Testis (tissue), 3 donors: ENCODE measurements around the gene ESYT2. TPM values are rescaled to one million over a fixed set of nuclear protein-coding genes. Genes with fewer than 3 reads are reported as not detected.

Source experiments
- DNase-seq: peaks from one replicate; pipeline ENCODE4 v3.0.0-alpha.2; 2019
- H3K27ac ChIP-seq, 2 donors: fragments of 200-600 bp; sonication (generic); one replicate each; pipeline ENCODE4 v1.5.1; 2019
- H3K27me3 ChIP-seq: fragments of 200-600 bp; sonication (generic); one replicate; pipeline ENCODE4 v1.5.1; 2019
- H3K36me3 ChIP-seq: fragments of 200-600 bp; sonication (generic); one replicate; pipeline ENCODE4 v1.5.1; 2017; ENCODE audit warnings: low read depth; ENCODE audit errors: missing control alignments
- H3K4me1 ChIP-seq: fragments of 200-600 bp; sonication (generic); one replicate; pipeline ENCODE4 v1.5.1; 2019
- H3K4me3 ChIP-seq, 2 donors: fragments of 200-600 bp; sonication (generic); one replicate each; pipeline ENCODE4 v1.5.1; 2017 to 2019
- H3K9me3 ChIP-seq: fragments of 200-600 bp; sonication (generic); one replicate; pipeline ENCODE4 v1.5.1; 2017
- POLR2A ChIP-seq: fragments of 450-650 bp; IDR thresholded peaks from one replicate; pipeline ENCODE4 v1.6.1; 2017; ENCODE audit warnings: antibody characterized with exemption, mild to moderate bottlenecking, moderate library complexity
- WGBS, 2 donors: methylation state at CpG; one replicate each; pipeline ENCODE4 v1.1.5; 2018; 5-methylcytosine and 5-hydroxymethylcytosine counted together
- intact Hi-C: fragments of 100-400 bp; cut with DNase I; formaldehyde crosslinking; loops from one replicate; pipeline ENCODE4 v1.15.1; 2023; ENCODE audit warnings: low total_unique reads
- polyA plus RNA-seq: library from polyadenylated mRNA; stranded (reverse); fragments of 350-450 nt; fragmentation: Illumina TruSeq; extraction: RNeasy Lipid Tissue Mini Kit (QIAGEN cat#74804); gene quantifications from one replicate; pipeline ENCODE4 v1.2.3, GENCODE V29; 2014; ENCODE audit warnings: low read depth, low replicate concordance; ENCODE audit not compliant: insufficient read depth
- total RNA-seq, 2 donors: library from RNA; depleted of rRNA; stranded (reverse); fragments of >200 nt; gene quantifications; one replicate each; pipeline ENCODE4 v1.2.3, GENCODE V29; 2016
- TF ChIP-seq, protein P1 (sequence below), 3 experiments: fragments of 450-650 bp in 2 of 3; fragments of 200-600 bp in 1 of 3; sonication (generic) in 1 of 3; IDR thresholded peaks; one replicate each; pipeline ENCODE4 v1.5.1; 2016 to 2019; ENCODE audit warnings: antibody characterized with exemption in 3 of 3, mild to moderate bottlenecking in 2 of 3, moderate library complexity in 1 of 3

ESYT2 gene
- total and polyA plus RNA-seq, 3 donors from 2014 or later: 53.9 to 73.1 (median 61.1) TPM

DNA sequence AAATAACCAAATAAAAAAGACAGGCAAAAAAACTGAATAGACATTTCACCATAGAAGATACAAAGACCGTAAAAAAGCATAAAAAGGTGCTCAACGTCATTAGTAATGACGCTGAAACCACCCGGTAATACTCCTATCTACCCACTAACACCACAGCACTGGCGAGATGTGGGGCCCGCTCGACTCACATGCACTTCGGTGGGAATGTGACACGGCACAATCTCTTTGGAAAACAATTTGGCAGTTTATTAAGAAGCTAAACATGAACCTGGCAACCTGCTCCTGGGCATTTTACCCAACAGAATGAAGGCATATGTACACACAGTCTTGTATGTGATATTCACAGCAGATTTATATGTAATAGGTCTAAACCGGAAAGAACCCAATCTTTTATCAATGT, 81.9 kb downstream of the ESYT2 start:
- DNase-seq: no peak
- 95 to 96% methylated on average over 10 of the region's 10 CpGs for WGBS, 2 donors
- Histone ChIP-seq H3K27me3 (no peaks in the 10 kb centered on the region), H3K4me3 (no peak overlapping the region), H3K36me3 (no peaks in the 10 kb centered on the region), H3K27ac (no peak overlapping the region), H3K9me3 (no peaks in the 10 kb centered on the region), H3K4me1 (no peaks in the 10 kb centered on the region)
- intact Hi-C loops: no loop called here
- TF ChIP-seq, protein P1, sequence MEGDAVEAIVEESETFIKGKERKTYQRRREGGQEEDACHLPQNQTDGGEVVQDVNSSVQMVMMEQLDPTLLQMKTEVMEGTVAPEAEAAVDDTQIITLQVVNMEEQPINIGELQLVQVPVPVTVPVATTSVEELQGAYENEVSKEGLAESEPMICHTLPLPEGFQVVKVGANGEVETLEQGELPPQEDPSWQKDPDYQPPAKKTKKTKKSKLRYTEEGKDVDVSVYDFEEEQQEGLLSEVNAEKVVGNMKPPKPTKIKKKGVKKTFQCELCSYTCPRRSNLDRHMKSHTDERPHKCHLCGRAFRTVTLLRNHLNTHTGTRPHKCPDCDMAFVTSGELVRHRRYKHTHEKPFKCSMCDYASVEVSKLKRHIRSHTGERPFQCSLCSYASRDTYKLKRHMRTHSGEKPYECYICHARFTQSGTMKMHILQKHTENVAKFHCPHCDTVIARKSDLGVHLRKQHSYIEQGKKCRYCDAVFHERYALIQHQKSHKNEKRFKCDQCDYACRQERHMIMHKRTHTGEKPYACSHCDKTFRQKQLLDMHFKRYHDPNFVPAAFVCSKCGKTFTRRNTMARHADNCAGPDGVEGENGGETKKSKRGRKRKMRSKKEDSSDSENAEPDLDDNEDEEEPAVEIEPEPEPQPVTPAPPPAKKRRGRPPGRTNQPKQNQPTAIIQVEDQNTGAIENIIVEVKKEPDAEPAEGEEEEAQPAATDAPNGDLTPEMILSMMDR (IDR thresholded peaks at IDR 0.05): no peak
- TF ChIP-seq POLR2A: no peak

DNA sequence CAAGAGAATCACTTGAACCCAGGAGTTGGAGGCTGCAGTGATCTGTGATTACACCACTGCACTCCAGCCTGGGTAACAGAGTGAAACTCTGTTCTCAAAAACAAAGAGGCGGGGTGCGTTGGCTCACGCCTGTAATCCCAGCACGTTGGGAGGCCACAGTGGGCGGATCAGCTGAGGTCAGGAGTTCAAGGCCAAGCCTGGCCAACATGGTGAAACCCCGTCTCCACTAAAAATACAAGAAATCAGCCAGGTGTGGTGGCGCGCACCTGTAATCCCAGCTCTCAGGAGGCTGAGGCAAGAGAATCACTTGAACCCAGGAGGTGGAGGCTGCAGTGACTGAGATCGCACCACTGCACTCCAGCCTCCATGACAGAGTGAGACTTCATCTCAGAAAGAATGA, 82.4 kb downstream of the ESYT2 start:
- intact Hi-C loops: no loop called here
- TF ChIP-seq POLR2A: no peak
- TF ChIP-seq, protein P1 (IDR thresholded peaks at IDR 0.05): no peak
- DNase-seq: no peak
- Histone ChIP-seq H3K4me1 (no peaks in the 10 kb centered on the region), H3K27me3 (no peaks in the 10 kb centered on the region), H3K36me3 (no peaks in the 10 kb centered on the region), H3K9me3 (no peaks in the 10 kb centered on the region), H3K27ac (no peak overlapping the region), H3K4me3 (no peak overlapping the region)
- WGBS, 2 donors: 69 to 82% methylated on average over 9 of the region's 9 CpGs

DNA sequence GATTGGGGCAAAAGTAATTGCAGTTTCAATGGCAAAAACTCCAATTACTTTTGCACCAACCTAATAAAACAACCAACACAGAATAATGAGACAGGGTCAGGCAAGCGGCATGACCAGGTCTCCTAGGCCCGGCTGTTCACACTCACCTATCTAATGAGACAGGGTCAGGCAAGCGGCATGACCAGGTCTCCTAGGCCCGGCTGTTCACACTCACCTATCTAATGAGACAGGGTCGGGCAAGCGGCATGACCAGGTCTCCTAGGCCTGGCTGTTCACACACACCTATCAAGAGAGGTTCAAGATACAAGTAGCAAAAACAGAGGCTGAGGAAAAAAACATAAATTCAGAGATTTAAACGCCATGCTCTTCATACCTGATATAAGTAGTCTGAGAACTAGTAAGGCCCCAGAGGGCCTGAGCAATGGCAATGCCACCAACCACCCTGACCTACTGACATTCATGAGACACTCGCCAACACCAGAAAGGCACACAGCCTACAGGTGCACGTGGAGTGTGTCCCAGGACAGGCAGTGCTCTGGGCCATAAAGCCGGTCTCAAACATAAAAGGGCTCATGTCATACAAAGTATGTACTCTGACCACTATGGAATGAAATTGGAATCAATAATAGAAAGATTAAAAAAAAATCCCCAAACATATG, 84.1 kb downstream of the ESYT2 start:
- Histone ChIP-seq H3K27ac (no peak overlapping the region), H3K36me3 (no peaks in the 10 kb centered on the region), H3K4me1 (no peaks in the 10 kb centered on the region), H3K4me3 (no peak overlapping the region), H3K27me3 (no peaks in the 10 kb centered on the region), H3K9me3 (no peaks in the 10 kb centered on the region)
- no peak for DNase-seq
- intact Hi-C loops: no loop called here
- TF ChIP-seq, protein P1 (IDR thresholded peaks at IDR 0.05): no peak
- no peak for TF ChIP-seq POLR2A
- 82 to 89% methylated on average over 10 of the region's 10 CpGs for WGBS, 2 donors

DNA sequence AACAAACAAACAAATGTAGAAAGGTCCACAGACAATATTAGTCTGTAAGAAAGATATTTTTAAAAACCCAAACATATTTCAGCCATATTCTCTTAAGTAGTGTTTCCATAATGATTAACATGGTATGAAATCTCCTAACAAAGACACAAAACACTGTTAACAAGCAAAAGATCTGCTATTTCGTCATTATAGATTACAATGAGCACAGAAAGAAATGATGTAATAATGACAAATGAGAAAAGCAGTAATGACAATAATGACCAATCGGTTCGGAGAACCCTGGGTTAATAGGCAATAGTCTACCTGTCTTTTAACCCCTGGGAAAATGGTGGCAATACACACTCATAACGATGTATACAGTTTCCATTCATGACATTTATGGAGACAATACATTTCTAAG, 85.2 kb downstream of the ESYT2 start:
- intact Hi-C loops: no loop called here
- 93 to 96% methylated on average over 4 of the region's 4 CpGs for WGBS, 2 donors
- Histone ChIP-seq H3K9me3 (no peaks in the 10 kb centered on the region), H3K4me3 (no peak overlapping the region), H3K27ac (no peak overlapping the region), H3K4me1 (no peaks in the 10 kb centered on the region), H3K27me3 (no peaks in the 10 kb centered on the region), H3K36me3 (no peaks in the 10 kb centered on the region)
- DNase-seq: no peak
- TF ChIP-seq POLR2A: no peak
- TF ChIP-seq, protein P1 (IDR thresholded peaks at IDR 0.05): no peak

DNA sequence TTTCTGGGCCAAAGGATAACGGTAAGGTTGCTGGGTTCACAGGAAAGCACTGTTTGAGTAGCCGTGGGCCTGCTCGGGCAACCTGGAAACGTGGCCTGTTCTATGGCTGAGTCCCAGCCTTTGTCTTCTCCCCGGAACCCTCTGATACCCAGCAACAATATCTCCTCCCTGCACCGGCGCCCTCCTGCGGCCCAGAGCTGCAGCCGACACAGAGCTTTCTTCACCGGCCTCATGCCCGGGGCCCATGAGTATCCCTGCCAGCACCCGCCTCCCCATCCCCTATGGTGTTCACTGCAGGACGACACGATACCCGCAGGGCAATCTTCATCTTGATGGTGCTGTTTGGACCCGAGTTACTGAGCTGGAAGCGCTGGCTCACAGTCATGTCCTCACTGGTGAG, 86.1 kb downstream of the ESYT2 start:
- Histone ChIP-seq H3K4me3 (no peak overlapping the region), H3K36me3 (no peaks in the 10 kb centered on the region), H3K27ac (no peak overlapping the region), H3K27me3 (no peaks in the 10 kb centered on the region), H3K9me3 (no peaks in the 10 kb centered on the region), H3K4me1 (no peaks in the 10 kb centered on the region)
- no peak for DNase-seq
- WGBS, 2 donors: 94 to 95% methylated on average over 15 to 17 of the region's 17 CpGs
- no peak for TF ChIP-seq POLR2A
- TF ChIP-seq, protein P1 (IDR thresholded peaks at IDR 0.05): no peak
- intact Hi-C loops: no loop called here
